ENCODE data around the gene C20orf144. TPM values are rescaled to one million over a fixed set of nuclear protein-coding genes. Genes with fewer than 3 reads are reported as not detected.
A peak's percentile ranks its signal among the peaks of the same experiment; 100 is the strongest.

C20orf144 gene
- total and polyA plus RNA-seq, 9 donors: 0.05 to 0.46 TPM; not detected in 7

DNA sequence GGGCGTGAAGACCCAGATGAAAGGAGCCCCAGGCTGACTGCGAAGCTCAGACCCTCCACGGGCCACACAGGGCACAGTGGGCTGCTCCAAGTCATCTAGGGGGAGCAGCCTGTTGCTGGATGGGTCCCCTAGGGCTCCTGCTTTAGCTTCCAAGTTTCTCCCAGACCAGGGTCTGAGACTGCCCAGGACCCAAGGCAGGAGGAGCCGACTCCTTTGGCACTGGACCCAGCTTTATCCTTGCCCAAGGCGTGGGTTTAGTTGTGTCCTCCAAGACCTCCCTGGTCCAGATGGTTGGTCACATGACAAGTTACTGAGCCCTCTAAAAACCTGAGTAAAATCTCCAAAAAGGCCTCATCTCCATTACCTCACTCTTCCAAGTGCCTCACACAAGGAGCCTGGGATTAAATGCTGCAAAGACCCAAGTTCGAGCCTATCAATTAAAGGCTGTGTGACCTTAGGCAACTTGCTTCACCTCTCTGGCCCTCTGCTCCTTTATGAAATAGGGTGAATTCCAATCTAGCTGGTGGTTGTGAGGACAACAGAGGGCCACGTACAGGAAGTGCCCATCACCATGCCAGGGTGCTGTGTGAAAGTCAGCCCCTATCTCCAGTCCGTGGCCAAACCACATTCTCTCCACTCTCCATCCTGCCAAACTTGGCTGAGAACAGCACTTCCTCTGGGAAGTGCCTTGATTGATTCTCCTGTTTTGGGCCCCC, 9.6 kb downstream of the C20orf144 start:
- Histone ChIP-seq H3K9me3 (no peaks in the 10 kb centered on the region), H3K4me3 (no peak overlapping the region), H3K4me1 (ENCODE audit: insufficient read depth) (peaks cover 23% of the 10 kb centered on the region), H3K27me3 (no peaks in the 10 kb centered on the region), H3K27ac (peak overlapping the region; percentile 93 to 97), H3K36me3 (no peaks in the 10 kb centered on the region)
- intact Hi-C loops (cut with DNase I): loop anchor here in 1 of 4 donors (10.0 kb wide), 1 partner anchor 143 kb away; the partner anchor contains the start of gene CHMP4B
- DNase-seq: peak in 3 of 5 donors; percentile 15 to 41 (median 28)
- TF ChIP-seq, protein P1, sequence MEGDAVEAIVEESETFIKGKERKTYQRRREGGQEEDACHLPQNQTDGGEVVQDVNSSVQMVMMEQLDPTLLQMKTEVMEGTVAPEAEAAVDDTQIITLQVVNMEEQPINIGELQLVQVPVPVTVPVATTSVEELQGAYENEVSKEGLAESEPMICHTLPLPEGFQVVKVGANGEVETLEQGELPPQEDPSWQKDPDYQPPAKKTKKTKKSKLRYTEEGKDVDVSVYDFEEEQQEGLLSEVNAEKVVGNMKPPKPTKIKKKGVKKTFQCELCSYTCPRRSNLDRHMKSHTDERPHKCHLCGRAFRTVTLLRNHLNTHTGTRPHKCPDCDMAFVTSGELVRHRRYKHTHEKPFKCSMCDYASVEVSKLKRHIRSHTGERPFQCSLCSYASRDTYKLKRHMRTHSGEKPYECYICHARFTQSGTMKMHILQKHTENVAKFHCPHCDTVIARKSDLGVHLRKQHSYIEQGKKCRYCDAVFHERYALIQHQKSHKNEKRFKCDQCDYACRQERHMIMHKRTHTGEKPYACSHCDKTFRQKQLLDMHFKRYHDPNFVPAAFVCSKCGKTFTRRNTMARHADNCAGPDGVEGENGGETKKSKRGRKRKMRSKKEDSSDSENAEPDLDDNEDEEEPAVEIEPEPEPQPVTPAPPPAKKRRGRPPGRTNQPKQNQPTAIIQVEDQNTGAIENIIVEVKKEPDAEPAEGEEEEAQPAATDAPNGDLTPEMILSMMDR (IDR thresholded peaks at IDR 0.05): no peak
- no peak for TF ChIP-seq EP300 (IDR thresholded peaks at IDR 0.05)
- no peak for TF ChIP-seq POLR2A (IDR thresholded peaks at IDR 0.05)
- WGBS, 3 donors: 64 to 69% (median 64%) methylated on average over 8 of the region's 8 CpGs

DNA sequence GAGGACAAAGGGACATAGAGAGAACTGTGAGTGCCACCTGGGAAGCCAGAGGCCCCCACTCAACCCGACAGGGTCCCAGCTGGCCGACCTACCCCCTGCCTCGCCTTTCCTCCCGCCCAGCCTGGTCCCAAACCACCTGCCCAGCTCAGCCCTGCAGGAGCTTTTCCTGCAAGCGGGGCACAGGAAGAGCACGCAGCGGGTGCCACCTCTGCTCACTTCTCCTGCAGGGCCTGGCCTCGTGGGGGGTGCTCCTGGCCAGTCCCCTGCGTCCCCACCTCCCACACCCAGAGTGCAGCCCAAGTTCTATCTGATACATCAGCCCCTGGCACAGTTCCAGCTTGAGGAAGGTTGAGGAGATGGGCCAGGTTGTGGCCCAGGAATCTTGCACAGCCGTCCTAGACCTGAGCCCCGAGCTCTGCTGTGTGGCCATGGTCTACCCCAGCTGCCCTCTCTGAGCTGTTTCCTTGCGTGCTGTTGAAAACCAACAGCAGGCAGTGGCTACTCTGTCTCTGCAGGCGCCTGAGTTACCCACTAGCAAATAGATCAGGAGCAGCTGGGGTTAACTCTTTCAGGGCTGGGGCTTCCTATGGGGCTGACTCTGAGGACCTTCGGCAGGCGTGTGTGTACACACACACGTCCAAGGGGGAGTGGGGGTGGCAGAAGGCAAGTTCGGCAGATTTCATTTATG, 10.4 kb downstream of the C20orf144 start:
- Histone ChIP-seq H3K36me3 (no peaks in the 10 kb centered on the region), H3K27ac (peak overlapping the region; percentile 93 to 97), H3K4me3 (peak overlapping the region; percentile 77), H3K27me3 (no peaks in the 10 kb centered on the region), H3K9me3 (no peaks in the 10 kb centered on the region), H3K4me1 (ENCODE audit: insufficient read depth) (peaks cover 30% of the 10 kb centered on the region)
- 36 to 56% (median 44%) methylated on average over 17 of the region's 17 CpGs for WGBS, 3 donors
- TF ChIP-seq, protein P1 (IDR thresholded peaks at IDR 0.05): no peak
- TF ChIP-seq EP300 (IDR thresholded peaks at IDR 0.05) (no peak), POLR2A (IDR thresholded peaks at IDR 0.05) (no peak)
- peak in 3 of 5 donors; percentile 40 to 66 (median 59) for DNase-seq
- intact Hi-C loops (cut with DNase I): loop anchor here in 1 of 4 donors (10.0 kb wide), 1 partner anchor 142 kb away; the partner anchor contains the start of gene CHMP4B

DNA sequence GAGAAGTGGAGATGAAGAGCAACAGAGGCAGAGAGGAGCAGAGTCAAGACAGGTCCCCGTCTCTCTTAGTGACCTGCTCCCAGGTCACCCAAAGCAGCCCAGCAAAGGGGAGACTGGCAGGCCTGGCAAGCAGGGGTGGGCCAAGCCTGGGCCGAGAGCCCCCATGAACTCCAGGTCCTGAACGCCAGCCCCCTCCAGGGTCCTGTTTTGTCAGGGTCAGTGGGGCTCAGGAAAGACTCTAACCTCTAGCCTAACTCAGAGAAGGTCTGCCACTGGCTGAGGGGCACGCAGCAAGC, 10.9 kb downstream of the C20orf144 start:
- DNase-seq: peak in 3 of 5 donors; percentile 17 to 47 (median 38)
- TF ChIP-seq POLR2A (IDR thresholded peaks at IDR 0.05) (no peak), EP300 (IDR thresholded peaks at IDR 0.05) (no peak)
- TF ChIP-seq, protein P1 (IDR thresholded peaks at IDR 0.05): no peak
- Histone ChIP-seq H3K27me3 (no peaks in the 10 kb centered on the region), H3K36me3 (no peaks in the 10 kb centered on the region), H3K9me3 (no peaks in the 10 kb centered on the region), H3K27ac (peak overlapping the region; percentile 93 to 97), H3K4me1 (ENCODE audit: insufficient read depth) (peaks cover 32% of the 10 kb centered on the region), H3K4me3 (peak overlapping the region; percentile 77)
- intact Hi-C loops (cut with DNase I): loop anchor here in 1 of 4 donors (10.0 kb wide), 1 partner anchor 142 kb away; the partner anchor contains the start of gene CHMP4B
- 25 to 55% (median 37%) methylated on average over 4 of the region's 4 CpGs for WGBS, 3 donors

DNA sequence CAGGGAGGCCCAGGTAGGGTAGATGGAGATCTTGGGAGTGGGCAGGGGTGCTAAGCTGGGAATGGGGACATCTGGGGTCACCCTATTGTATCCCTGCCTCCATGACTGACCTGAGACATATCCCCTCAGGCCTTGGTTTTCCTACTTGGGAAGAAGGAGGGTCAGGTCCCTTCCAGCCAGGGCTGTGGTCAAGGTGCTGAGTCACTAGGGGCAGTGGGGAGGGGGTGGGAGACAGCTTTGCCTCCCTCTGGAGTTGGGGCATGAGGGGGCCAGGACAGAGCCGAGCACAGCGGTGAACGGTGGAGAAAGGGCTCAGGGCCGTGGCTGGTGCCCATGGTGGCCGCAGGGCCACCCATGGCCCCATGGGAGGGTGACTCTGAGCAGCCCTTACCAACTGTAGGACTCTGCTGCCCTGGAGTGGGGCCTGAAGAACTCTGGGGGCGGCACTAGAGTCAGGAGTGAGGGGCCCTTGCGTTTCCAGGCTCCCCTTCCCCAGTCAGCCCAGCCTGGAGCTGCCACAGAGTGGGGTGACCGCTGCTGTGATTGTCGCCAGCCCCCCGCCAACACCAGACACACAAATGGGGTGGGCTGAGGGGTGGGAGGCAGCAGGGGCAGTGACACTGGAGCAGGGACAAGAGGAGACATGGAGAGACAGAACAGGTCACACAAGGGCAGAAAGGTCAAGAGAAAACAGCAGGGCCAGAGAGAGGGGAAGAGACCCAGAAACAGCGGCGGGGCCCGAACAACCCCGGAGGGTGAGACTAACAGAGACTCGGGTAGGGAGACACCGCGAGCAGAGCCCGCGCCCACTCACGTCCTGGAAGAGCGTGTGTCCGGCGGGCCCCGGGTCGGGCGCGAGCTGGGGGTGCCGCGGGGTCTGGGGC, 11.5 kb downstream of the C20orf144 start:
- Histone ChIP-seq H3K4me1 (ENCODE audit: insufficient read depth) (peaks cover 35% of the 10 kb centered on the region), H3K27ac (peak overlapping the region; percentile 93 to 97), H3K4me3 (peak overlapping the region; percentile 77), H3K9me3 (no peaks in the 10 kb centered on the region), H3K27me3 (no peaks in the 10 kb centered on the region), H3K36me3 (no peaks in the 10 kb centered on the region)
- intact Hi-C loops (cut with DNase I): loop anchor here in 1 of 4 donors (10.0 kb wide), 1 partner anchor 141 kb away; the partner anchor contains the start of gene CHMP4B
- peak in 2 of 5 donors; percentile 58 to 60 for DNase-seq
- 5 to 10% (median 7%) methylated on average over 29 of the region's 29 CpGs for WGBS, 3 donors
- no peak for TF ChIP-seq EP300 (IDR thresholded peaks at IDR 0.05)
- TF ChIP-seq, protein P1 (IDR thresholded peaks at IDR 0.05): no peak
- no peak for TF ChIP-seq POLR2A (IDR thresholded peaks at IDR 0.05)
